HL-60/S4 treated with retinoic acid at 250 ng/mL for 4 days and 3 days (cell line): ENCODE measurements around the gene PURB.
"Not testable (repeated sequence)": the region's sequence is repeated elsewhere in the genome, so short reads cannot be mapped to it uniquely, and the experiment has no call there.

Source experiments
- in situ Hi-C: fragments of 300-500 bp; cut with MboI; formaldehyde crosslinking; loops from 2 replicates; pipeline ENCODE4 v1.7.0; 2022; ENCODE audit warnings: low sequenced_read_pairs

PURB gene

DNA sequence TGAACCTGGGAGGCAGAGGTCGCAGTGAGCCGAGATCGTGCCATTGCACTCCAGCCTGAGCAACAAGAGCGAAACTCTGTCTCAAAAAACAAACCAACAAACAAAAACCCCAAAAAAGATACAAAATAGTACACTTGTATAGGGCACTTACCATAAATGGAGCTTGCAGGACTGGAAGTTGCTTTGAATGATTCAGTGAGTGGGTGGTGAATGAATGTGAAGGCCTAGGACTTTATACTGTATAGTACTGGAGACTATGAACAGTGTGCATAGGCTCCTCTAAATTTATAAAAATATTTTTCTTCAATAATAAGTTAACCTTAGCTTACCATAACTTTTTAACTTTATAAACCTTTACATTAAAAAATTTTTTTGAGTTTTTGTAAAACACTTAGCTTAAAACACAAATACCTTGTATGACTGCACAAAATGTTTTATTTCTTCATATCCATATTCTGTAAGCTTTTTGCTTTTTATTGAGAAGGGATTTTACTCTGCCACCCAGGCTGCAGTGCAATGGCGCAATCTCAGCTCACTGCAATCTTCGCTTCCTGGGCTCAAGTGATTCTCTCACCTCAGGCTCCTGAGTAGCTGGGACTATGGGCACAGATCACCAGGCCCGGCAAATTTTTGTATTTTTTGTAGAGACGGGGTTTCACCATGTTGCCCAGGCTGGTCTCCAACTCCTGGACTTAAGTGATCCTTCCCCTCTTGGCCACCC is 30.5 kb downstream of the PURB start:
- in situ Hi-C loops: no loop called here

DNA sequence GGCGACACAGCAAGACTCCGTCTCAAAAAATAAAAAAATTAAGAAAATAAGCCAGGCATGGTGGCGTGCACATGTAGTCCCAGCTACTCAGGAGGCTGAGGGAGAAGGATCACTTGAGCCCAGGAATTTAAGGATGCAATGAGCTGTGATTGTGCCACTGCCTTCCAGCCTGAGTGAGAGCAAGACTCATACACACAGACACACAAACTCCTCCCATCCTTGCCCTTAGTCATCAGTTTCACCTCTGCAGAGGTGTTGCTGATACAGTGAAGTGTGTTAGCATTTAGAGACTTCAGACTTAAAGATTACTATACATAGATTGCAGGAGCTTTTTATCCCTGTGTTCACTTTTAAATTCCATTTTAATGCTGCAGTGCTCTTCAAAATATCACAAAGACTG is 31.9 kb downstream of the PURB start:
- in situ Hi-C loops: no loop called here

- in situ Hi-C loops: no loop called here
Observed at GRCh38 chr7:44852590-44852989, 32.7 kb downstream of the PURB start.

DNA sequence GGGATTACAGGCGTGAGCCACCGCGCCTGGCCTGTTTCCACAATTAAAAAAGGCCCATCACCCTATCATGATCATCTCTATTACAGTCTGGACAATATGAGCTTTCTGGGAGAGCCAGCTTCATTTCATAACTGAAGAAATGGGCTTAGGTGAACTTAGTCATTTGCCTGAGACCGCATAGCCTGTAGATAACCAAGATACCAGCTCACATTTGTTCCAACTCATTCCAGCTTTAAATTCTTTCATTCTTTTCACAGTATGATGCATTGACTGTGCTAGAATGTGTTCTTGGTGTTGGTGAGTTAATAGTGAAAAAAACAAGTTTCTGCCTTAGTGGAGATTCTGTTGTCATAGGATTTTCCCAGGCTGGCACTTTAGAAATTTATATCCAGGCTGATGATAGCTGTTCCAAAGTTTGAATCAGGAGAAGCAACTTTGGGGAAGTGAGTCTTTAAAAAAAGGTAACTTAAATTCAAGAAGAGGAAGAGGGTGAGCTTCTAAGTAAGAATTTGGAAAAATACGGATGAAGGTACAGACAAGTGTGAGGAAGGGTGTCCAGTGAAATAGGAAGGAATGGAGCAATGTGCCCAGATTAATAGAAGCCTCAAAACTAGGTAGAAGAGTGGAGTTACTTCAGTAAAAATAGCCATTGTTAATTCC is 35.3 kb downstream of the PURB start:
- in situ Hi-C loops: no loop called here

GRCh38 chr7:44849259-44849884 is 36.0 kb downstream of the PURB start:
- in situ Hi-C loops: no loop called here

GRCh38 chr7:44847920-44848634 is 37.3 kb downstream of the PURB start, which contains the start of gene H2AZ2:
Gene H2AZ2 (minus strand): TSS chr7:44848087. CDS start chr7:44847971, 116 bp downstream.
- in situ Hi-C loops: no loop called here

GRCh38 chr7:44847509-44847919 is 37.8 kb downstream of the PURB start:
- in situ Hi-C loops: no loop called here

DNA sequence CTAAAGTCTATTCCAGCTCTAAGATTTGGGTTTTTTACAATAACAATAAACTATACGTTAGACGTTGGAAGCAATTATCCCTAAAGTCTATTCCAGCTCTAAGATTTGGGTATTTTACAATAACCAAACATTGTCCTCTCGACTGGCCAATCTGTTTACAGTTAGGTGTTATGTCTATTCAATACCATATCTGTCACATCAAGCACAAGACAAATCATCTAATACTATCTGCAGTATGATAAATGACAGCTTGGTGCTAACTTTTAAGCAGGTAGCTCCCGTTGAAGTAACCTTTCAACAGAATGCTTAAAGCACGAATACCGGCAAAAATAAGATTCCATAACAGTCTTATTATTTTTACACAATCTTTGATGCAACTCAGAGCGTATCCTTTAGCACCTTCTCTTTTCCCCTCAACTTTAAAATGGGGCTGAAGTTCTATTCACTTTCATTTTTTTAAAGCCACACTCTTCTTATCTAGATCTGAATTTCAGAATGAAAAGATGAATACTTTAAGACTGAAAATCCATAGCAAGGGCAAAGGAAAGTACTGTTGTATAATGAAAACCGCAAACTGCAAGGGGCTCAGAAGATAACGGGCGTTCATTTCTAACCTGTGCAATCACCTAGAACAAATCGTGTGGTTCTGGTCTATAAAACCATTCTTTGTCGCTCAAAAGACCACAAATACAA is 38.4 kb downstream of the PURB start:
- in situ Hi-C loops: no loop called here

DNA sequence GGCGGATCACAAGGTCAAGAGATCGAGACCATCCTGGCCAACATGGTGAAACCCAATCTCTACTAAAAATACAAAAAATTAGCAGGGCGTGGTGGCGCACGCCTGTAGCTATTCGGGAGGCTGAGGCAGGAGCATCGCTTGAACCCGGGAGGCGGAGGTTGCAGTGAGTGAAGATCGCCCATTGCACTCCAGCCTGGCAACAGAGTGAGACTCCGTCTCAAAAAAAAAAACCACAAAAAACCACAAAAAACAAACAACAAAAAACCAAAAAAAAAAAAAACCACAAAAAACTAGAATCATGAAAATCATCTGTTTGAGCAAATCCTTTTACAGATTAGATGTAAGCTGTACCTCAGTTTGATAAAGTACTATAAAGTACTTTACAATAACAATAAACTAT is 38.9 kb downstream of the PURB start:
- in situ Hi-C loops: not testable (repeated sequence)

DNA sequence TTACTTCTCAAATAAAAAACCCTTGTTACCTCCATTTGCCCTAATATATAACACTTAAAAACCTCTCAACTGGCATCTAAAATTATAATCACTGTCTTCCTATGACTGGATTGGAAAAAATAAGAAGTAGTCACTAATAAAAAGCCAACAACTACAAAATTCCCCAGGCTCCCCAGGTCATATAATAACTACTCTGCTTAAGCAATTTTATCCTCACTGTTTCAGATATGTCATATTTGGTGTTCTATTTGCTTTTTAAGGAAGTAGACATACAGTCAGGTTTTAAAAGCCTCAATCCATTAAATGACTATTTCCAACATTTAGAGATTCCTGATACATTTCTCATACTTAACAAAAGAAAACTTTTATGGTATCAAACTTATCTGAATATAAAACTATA is 39.9 kb downstream of the PURB start:
- in situ Hi-C loops: no loop called here

DNA sequence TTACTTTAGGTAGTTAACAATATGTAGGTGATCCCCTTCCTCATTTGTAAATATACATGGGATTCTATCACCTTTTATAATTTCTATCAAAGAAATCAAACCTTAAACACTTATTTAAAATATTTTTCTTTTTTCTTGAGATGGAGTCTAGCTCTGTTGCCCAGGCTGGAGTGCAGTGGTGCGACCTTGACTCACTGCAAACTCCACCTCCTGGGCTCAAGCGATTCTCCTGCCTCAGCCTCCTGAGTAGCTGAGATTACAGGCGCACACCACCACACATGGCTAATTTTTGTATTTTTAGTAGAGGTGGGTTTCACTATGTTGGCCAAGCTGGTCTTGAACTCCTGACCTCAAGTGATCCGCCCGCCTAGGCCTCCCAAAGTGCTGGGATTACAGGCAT is 41.9 kb downstream of the PURB start:
- in situ Hi-C loops: not testable (repeated sequence)

- in situ Hi-C loops: not testable (repeated sequence)
Observed at GRCh38 chr7:44842675-44843074, 42.7 kb downstream of the PURB start.

- in situ Hi-C loops: no loop called here
Observed at GRCh38 chr7:44838751-44839150, 46.6 kb downstream of the PURB start.

- in situ Hi-C loops: no loop called here
Observed at GRCh38 chr7:44827567-44827966, 57.8 kb downstream of the PURB start.
